Smooth muscle cell (in vitro differentiated cells): ENCODE results near the gene C10orf90. TPM values are rescaled to one million over a fixed set of nuclear protein-coding genes. Genes with fewer than 3 reads are reported as not detected.

Experiments
- DNase-seq: peaks from one replicate; lab custom pipeline; 2025; ENCODE audit not compliant: unreplicated experiment; lab: John Stamatoyannopoulos, UW
- H2AFZ ChIP-seq: fragments of 200-600 bp; sonication (generic); 2 replicates; pipeline ENCODE4 v1.6.0; 2016; ENCODE audit warnings: antibody characterized with exemption, low read depth, mild to moderate bottlenecking
- H3F3A ChIP-seq: fragments of 200-600 bp; sonication (generic); 2 replicates; pipeline ENCODE4 v1.6.0; 2017; ENCODE audit warnings: antibody characterized with exemption, low read depth
- H3K27ac ChIP-seq: fragments of 200-600 bp; sonication (generic); 2 replicates; pipeline ENCODE4 v1.5.1; 2016; ENCODE audit warnings: low read depth, mild to moderate bottlenecking
- H3K27me3 ChIP-seq: fragments of 200-600 bp; sonication (generic); 2 replicates; pipeline ENCODE4 v1.6.1; 2016; ENCODE audit warnings: low read depth, mild to moderate bottlenecking
- H3K36me3 ChIP-seq: fragments of 200-600 bp; sonication (generic); 2 replicates; pipeline ENCODE4 v1.5.1; 2016; ENCODE audit warnings: low read depth
- H3K4me1 ChIP-seq: fragments of 200-600 bp; sonication (generic); 2 replicates; pipeline ENCODE4 v1.5.1; 2016; ENCODE audit warnings: low read depth
- H3K4me2 ChIP-seq: fragments of 200-600 bp; sonication (generic); 2 replicates; pipeline ENCODE4 v1.6.0; 2016; ENCODE audit warnings: mild to moderate bottlenecking
- H3K4me3 ChIP-seq: fragments of 200-600 bp; sonication (generic); 2 replicates; pipeline ENCODE4 v1.5.1; 2016; ENCODE audit warnings: mild to moderate bottlenecking
- H3K79me2 ChIP-seq: fragments of 200-600 bp; sonication (generic); 2 replicates; pipeline ENCODE4 v1.6.0; 2016; ENCODE audit warnings: low read depth, mild to moderate bottlenecking
- H3K9ac ChIP-seq: fragments of 200-600 bp; sonication (generic); 2 replicates; pipeline ENCODE4 v1.6.0; 2016; ENCODE audit warnings: low read depth
- H3K9me3 ChIP-seq: fragments of 200-600 bp; sonication (generic); replicated peaks from 2 replicates; pipeline ENCODE4 v1.5.1; 2016; ENCODE audit warnings: low read depth
- H4K20me1 ChIP-seq: fragments of 200-600 bp; sonication (generic); 2 replicates; pipeline ENCODE4 v1.6.0; 2016; ENCODE audit warnings: low read depth
- WGBS: methylation state at CpG from one replicate; pipeline ENCODE4 v1.1.7; 2016; ENCODE audit warnings: low lambda C conversion rate; 5-methylcytosine and 5-hydroxymethylcytosine counted together
- polyA plus RNA-seq: library from polyadenylated mRNA; unstranded; fragments of >200 nt; fragmentation: Nextera tagmentation; extraction: Ambion mirVana; gene quantifications from 2 replicates; pipeline ENCODE4 v1.2.1, GENCODE V29; 2016
- total RNA-seq: library from RNA; depleted of rRNA; stranded (reverse); fragments of >200 nt; gene quantifications from 2 replicates; pipeline ENCODE4 v1.2.3, GENCODE V29; 2014
- TF ChIP-seq, protein P1 (sequence below): fragments of 200-600 bp; sonication (generic); IDR thresholded peaks from 2 replicates; pipeline ENCODE4 v1.5.1; 2017; ENCODE audit warnings: borderline replicate concordance, mild to moderate bottlenecking, antibody characterized with exemption; ENCODE audit not compliant: insufficient read depth, poor library complexity, severe bottlenecking

C10orf90 gene
- total and polyA plus RNA-seq, 2 experiments from 2014 or later: 0.10 to 1.8 TPM

DNA sequence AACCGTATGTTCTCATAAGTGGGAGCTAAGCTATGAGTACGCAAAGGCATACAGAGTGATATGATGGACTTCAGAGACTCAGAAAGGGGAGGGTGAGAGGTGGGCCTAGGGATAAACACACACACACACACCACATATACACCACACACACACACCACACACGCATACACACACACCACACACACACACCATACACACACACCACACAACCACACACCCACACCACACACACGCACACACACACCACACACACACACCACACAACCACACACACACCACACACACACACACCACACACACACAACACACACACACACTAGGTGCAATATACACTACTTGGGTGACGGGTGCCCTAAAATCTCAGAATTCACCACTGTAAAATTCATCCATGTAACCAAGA, 168.7 kb downstream of the C10orf90 start:
- Histone ChIP-seq H3K9ac (no peak overlapping the region), H3K9me3 (no peaks in the 10 kb centered on the region), H3K27me3 (no peaks in the 10 kb centered on the region), H3K79me2 (no peaks in the 10 kb centered on the region), H3K36me3 (no peaks in the 10 kb centered on the region), H3K27ac (no peak overlapping the region), H2AFZ (no peak overlapping the region), H3K4me2 (no peak overlapping the region), H3F3A (no peaks in the 10 kb centered on the region), H3K4me3 (no peak overlapping the region), H4K20me1 (no peaks in the 10 kb centered on the region), H3K4me1 (no peaks in the 10 kb centered on the region)
- 90% methylated on average over 4 of the region's 5 CpGs for WGBS
- no peak for DNase-seq
- TF ChIP-seq, protein P1, sequence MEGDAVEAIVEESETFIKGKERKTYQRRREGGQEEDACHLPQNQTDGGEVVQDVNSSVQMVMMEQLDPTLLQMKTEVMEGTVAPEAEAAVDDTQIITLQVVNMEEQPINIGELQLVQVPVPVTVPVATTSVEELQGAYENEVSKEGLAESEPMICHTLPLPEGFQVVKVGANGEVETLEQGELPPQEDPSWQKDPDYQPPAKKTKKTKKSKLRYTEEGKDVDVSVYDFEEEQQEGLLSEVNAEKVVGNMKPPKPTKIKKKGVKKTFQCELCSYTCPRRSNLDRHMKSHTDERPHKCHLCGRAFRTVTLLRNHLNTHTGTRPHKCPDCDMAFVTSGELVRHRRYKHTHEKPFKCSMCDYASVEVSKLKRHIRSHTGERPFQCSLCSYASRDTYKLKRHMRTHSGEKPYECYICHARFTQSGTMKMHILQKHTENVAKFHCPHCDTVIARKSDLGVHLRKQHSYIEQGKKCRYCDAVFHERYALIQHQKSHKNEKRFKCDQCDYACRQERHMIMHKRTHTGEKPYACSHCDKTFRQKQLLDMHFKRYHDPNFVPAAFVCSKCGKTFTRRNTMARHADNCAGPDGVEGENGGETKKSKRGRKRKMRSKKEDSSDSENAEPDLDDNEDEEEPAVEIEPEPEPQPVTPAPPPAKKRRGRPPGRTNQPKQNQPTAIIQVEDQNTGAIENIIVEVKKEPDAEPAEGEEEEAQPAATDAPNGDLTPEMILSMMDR: no peak

DNA sequence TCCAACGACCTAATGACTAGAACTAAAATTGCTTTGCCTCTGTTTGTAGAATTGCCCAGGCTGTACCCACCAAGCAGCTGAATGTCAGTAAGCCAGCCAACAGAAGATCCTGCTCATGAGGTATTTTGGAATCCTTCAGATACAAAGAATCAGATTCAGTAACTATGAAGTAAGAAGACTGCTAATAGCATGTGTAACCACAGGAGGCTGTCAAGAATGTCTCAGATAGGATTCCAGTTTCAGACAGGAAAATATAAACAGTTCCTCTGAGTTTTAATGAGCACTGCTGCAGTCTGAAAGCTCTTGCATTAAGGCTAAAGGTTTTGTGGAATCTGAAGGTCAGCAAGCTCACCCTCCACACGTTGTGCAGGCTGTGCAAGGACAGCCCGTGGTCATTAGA, 169.6 kb downstream of the C10orf90 start:
- Histone ChIP-seq H4K20me1 (no peaks in the 10 kb centered on the region), H3K4me2 (peak overlapping the region; percentile 36)

DNA sequence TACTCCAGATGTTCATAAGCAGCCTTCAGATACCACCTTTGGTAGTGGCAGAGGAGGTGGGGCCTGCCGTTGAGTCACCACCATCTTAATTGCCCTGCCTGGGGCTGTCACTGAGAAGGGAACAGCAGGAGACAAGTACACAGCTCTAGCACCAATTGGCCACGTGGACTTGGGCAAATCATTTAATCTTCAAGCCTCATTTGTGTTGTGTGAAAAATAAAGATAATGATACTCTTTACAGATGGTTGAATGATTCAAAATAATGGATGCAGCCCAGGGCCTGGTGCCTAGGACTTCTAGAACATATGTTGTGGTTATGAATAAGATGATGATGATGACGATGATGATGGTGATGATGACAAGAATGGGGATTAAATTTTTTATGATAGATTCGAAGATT, 170.3 kb downstream of the C10orf90 start:
- Histone ChIP-seq H2AFZ (no peak overlapping the region), H4K20me1 (no peaks in the 10 kb centered on the region), H3K4me2 (no peak overlapping the region), H3K27me3 (no peaks in the 10 kb centered on the region), H3K79me2 (no peaks in the 10 kb centered on the region), H3K9me3 (no peaks in the 10 kb centered on the region), H3K4me1 (no peaks in the 10 kb centered on the region), H3K27ac (no peak overlapping the region), H3K36me3 (no peaks in the 10 kb centered on the region), H3F3A (no peaks in the 10 kb centered on the region), H3K9ac (no peak overlapping the region), H3K4me3 (no peak overlapping the region)
- TF ChIP-seq, protein P1: no peak
- no peak for DNase-seq
- WGBS: 77% methylated on average over 4 of the region's 4 CpGs

More for the DNA sequence above, 169.6 kb downstream of the C10orf90 start:
- 36% methylated on average over 3 of the region's 3 CpGs for WGBS
- no peak overlapping the region for H3K9ac ChIP-seq
- H3K36me3 ChIP-seq: no peaks in the 10 kb centered on the region
- DNase-seq: no peak
- H3K79me2 ChIP-seq: no peaks in the 10 kb centered on the region
- H3K27ac ChIP-seq: no peak overlapping the region
- TF ChIP-seq, protein P1: no peak
- H3K4me3 ChIP-seq: no peak overlapping the region
- no peaks in the 10 kb centered on the region for H3K4me1 ChIP-seq
- H3K9me3 ChIP-seq: no peaks in the 10 kb centered on the region
- no peak overlapping the region for H2AFZ ChIP-seq
- H3K27me3 ChIP-seq: no peaks in the 10 kb centered on the region
- H3F3A ChIP-seq: no peaks in the 10 kb centered on the region

DNA sequence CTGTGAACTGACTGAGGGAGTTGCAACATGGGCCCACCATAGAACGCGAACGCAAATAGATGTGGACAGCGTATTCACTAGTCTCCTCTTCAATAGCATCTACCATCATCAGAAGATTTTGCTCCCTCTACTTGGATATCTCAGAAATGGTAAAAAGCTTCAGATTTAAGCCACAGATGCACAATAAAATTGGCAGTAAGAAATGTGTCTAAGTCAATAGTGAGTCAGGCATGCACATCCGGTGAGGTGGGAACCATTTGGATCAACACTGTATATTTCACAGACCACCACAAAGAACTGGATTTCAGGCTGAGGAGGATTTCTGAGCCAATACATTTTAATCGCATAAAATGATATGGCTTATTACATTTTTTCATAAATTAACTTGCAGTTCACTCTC, 170.7 kb downstream of the C10orf90 start:
- Histone ChIP-seq H3K79me2 (no peaks in the 10 kb centered on the region), H3K27ac (no peak overlapping the region), H3K4me2 (no peak overlapping the region), H3K36me3 (no peaks in the 10 kb centered on the region), H3K27me3 (no peaks in the 10 kb centered on the region), H4K20me1 (no peaks in the 10 kb centered on the region), H3K9me3 (no peaks in the 10 kb centered on the region), H3K4me1 (no peaks in the 10 kb centered on the region), H3K9ac (no peak overlapping the region), H2AFZ (no peak overlapping the region), H3K4me3 (no peak overlapping the region), H3F3A (no peaks in the 10 kb centered on the region)
- 96% methylated on average over 6 of the region's 6 CpGs for WGBS
- TF ChIP-seq, protein P1: no peak
- DNase-seq: no peak
